ENCODE data around the gene RIMOC1.

The RIMOC1 gene

GRCh38 chr5:41870627-41871048, 33.5 kb upstream of the RIMOC1 start (continued):
- TF ChIP-seq PBX3 (CRISPR knock-in tag; IDR thresholded peaks at IDR 0.05) (no peak), ZNF785 (tag by site-specific recombination; IDR thresholded peaks at IDR 0.05) (no peak), ZXDB (tag by site-specific recombination; IDR thresholded peaks at IDR 0.05) (0 out of 2 replicates have a peak, but pooled peaks have one; percentile 14), SCRT1 (tag by site-specific recombination; IDR thresholded peaks at IDR 0.05; ENCODE audit: borderline replicate concordance) (peak; percentile 37; the same call in 1 of the 2 replicates), OSR2 (tag by site-specific recombination; IDR thresholded peaks at IDR 0.05) (no peak), ZSCAN5A (tag by site-specific recombination; IDR thresholded peaks at IDR 0.05) (no peak), PATZ1 (tag by site-specific recombination; IDR thresholded peaks at IDR 0.05) (peak; percentile 15), ZBTB1 (tag by site-specific recombination; IDR thresholded peaks at IDR 0.05) (no peak), ZBTB26 (tag by site-specific recombination; optimal IDR thresholded peaks at IDR 0.05) (no peak), GLIS1 (tag by site-specific recombination; IDR thresholded peaks at IDR 0.05) (0 out of 2 replicates have a peak, but pooled peaks have one; percentile 29), KLF9 (tag by site-specific recombination; IDR thresholded peaks at IDR 0.05; ENCODE audit: low read depth) (0 out of 2 replicates have a peak, but pooled peaks have one; percentile 15), ZBTB20 (tag by site-specific recombination; IDR thresholded peaks at IDR 0.05) (peak; percentile 66), ZBTB6 (tag by site-specific recombination; IDR thresholded peaks at IDR 0.05) (no peak), ZFP37 (tag by site-specific recombination; IDR thresholded peaks at IDR 0.05) (no peak), ZNF239 (tag by site-specific recombination; IDR thresholded peaks at IDR 0.05) (no peak), IKZF3 (tag by site-specific recombination; IDR thresholded peaks at IDR 0.05) (no peak), ZNF549 (tag by site-specific recombination; IDR thresholded peaks at IDR 0.05) (no peak), ZNF2 (tag by site-specific recombination; IDR thresholded peaks at IDR 0.05) (peak; percentile 80; the same call in 1 of the 2 replicates), ZNF140 (tag by site-specific recombination; IDR thresholded peaks at IDR 0.05) (no peak), ZBTB17 (tag by site-specific recombination; IDR thresholded peaks at IDR 0.05) (no peak), ZNF148 (tag by site-specific recombination; IDR thresholded peaks at IDR 0.05; ENCODE audit: borderline replicate concordance) (no peak), YY2 (tag by site-specific recombination; IDR thresholded peaks at IDR 0.05) (no peak), PRDM10 (tag by site-specific recombination; IDR thresholded peaks at IDR 0.05) (peak; percentile 88), ZNF488 (tag by site-specific recombination; IDR thresholded peaks at IDR 0.05) (no peak), RBAK (tag by site-specific recombination; IDR thresholded peaks at IDR 0.05) (no peak), HOXD13 (CRISPR knock-in tag; IDR thresholded peaks at IDR 0.05; ENCODE audit: borderline replicate concordance) (no peak), ZNF248 (tag by site-specific recombination; IDR thresholded peaks at IDR 0.05) (no peak)
